H7 (cell line): ENCODE measurements around the gene MSI2. TPM values are rescaled to one million over a fixed set of nuclear protein-coding genes. Genes with fewer than 3 reads are reported as not detected.

Experiments used
- DNase-seq: peaks from one replicate; pipeline ENCODE4 v3.0.0; 2012
- H3K27me3 ChIP-seq: 2 replicates; pipeline ENCODE4 v1.6.0; 2011; ENCODE audit warnings: mild to moderate bottlenecking, low read length; ENCODE audit not compliant: control insufficient read depth, insufficient read depth
- H3K36me3 ChIP-seq: replicated peaks from 2 replicates; pipeline ENCODE4 v1.5.1; 2011; ENCODE audit warnings: low read length; ENCODE audit not compliant: control insufficient read depth, insufficient read depth
- H3K4me3 ChIP-seq: 2 replicates; pipeline ENCODE4 v1.5.1; 2011; ENCODE audit warnings: low read depth, mild to moderate bottlenecking, control low read depth, low read length, moderate library complexity; ENCODE audit not compliant: insufficient read depth
- total RNA-seq: library from RNA; depleted of rRNA; stranded (reverse); fragments of >200 nt; shearing (Covaris generic); gene quantifications from 2 replicates; pipeline ENCODE4 v1.2.3, GENCODE V29; 2014

MSI2 gene
- total RNA-seq, 1 experiment from 2014 or later, result 31.0 TPM

DNA sequence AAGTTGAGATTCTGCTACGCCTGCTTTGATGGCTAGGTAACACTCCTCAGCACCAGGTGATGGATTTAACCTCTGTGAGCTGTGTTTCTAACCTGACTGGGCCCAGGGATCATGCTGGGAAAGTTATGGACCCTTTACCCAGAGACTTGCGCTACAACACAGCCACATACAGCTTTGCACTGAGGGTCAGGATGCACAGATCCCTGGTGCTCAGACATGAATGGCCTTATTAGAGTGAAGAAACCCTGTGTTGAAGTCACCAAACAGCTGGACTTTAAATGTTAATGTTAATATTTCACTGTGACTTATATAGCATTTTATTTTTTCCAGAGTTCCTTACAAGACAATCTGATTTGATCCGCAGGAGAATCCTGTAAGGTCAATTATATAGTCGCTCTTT is 114.3 kb downstream of the MSI2 start:
- no peak overlapping the region for H3K4me3 ChIP-seq
- H3K36me3 ChIP-seq, result no peaks in the 10 kb centered on the region
- DNase-seq, result peak; percentile 27
- no peaks in the 10 kb centered on the region for H3K27me3 ChIP-seq

DNA sequence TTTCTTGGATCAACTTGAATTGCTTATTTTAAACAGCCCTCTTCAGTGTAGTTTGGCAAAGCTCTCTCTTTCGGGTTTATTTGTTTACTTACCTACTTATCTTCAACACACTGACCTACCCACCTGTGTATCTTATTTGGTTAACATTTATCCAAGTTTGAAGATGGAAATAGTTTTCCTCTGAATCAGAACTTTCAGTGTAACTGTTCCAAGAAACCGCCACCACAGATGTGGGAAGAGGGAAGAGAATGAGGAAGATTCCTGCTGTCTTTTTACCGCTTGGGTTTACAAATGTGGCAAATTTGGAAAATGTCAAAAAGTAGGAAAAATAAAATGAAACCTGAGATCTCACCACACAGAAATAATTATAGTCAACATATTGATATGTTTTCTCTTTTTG is 115.8 kb downstream of the MSI2 start:
- DNase-seq, result no peak
- no peak overlapping the region for H3K4me3 ChIP-seq
- H3K27me3 ChIP-seq, result no peaks in the 10 kb centered on the region
- H3K36me3 ChIP-seq, result no peaks in the 10 kb centered on the region

DNA sequence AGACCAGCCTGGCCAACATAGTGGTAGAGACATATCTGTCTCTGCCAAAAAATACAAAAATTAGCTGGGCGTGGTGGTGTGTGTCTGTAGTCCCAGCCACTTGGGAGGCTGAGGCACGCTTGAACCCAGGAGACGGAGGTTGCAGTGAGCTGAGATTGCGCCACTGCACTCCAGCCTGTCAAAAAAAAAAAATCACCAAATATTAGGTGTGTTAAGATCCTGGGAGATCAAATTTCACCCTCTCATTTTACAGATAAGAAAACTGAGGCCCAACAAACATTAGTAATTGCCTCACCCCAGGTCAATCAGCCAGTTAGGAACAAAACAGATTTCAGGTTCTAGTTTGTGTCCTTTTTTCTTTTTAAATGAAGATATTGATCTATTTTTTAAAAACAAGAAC is 116.7 kb downstream of the MSI2 start:
- DNase-seq, result no peak
- no peak overlapping the region for H3K4me3 ChIP-seq
- no peaks in the 10 kb centered on the region for H3K27me3 ChIP-seq
- no peaks in the 10 kb centered on the region for H3K36me3 ChIP-seq

DNA sequence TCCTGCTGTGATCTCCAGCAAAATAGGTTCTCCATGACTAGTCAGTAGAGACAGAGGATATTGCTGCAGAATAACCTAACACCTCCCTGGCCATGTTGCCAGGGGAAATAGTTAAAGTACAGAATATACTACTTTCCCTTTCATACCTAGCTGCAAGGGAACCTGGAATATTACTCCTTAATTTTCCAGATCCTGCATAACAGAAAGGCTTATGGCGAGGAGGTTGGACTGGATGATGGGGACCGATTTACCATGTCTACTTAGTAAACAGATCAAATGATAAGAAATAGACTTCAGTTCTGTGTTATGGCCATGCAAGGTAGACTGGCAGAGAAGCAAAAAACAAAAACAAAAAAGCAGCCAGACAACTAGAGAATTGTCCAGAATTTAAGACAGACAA is 117.4 kb downstream of the MSI2 start:
- Histone ChIP-seq H3K36me3 (no peaks in the 10 kb centered on the region), H3K4me3 (no peak overlapping the region), H3K27me3 (no peaks in the 10 kb centered on the region)
- DNase-seq, result no peak

DNA sequence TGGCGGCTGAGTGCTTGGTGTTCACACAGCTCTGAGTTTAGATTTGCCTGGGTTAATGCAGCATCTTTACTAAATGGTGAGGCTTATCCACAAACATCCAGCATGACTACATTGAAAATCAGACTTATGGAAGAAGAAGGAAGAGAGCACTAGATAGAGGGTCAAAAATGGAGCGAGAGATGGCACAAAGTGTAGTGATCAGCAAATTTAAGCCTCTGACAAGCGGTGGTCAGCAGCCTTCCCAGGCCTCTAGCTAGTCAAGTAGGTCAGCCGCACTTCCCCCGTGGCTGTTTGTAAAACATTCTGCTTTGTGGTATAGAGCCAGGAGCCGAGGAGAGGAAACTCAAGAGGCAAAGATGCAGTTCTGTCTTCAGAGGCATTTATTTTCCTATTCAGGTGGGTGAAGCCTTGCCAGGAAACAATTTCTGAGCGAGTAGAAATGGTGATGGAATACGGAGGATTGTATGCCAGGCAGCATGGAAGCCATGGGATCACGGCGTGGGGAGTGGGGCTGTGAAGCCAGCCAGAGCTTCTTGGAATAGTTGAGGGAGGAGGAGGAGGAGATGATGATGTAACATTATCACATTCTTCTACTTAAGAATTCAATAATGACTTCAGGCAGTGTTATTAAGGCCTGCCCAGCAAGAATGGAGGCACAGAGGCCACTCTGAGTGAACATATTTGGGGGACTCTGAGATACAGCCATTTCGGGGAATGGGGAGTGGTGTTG is 118.9 kb downstream of the MSI2 start:
- no peak for DNase-seq

DNA sequence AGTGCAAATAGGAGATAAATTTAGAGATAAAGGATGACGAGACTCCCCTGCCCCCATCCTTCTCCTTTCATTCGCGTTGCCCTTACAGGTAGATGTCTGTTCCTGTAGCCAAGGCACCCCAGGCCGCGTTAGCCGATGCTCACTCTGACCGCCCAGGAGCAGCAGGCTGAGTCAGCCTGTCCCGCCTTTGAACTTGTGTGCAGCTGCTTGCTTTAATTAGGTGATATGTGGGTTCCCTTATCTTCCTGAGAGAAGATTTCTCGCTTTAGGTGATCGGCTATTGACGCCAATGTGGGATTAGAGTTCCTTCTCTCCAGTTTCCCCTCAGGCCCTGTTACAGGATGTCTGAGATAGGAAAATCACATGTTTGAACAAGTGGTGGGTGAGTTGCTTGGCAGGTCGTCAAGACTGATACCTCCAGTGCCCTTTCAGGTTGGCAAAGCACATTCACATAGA is 119.5 kb downstream of the MSI2 start:
- DNase-seq, result no peak
- Histone ChIP-seq H3K36me3 (no peaks in the 10 kb centered on the region), H3K27me3 (no peaks in the 10 kb centered on the region), H3K4me3 (no peak overlapping the region)

More for the DNA sequence above, 118.9 kb downstream of the MSI2 start:
- no peaks in the 10 kb centered on the region for H3K27me3 ChIP-seq
- H3K36me3 ChIP-seq, result no peaks in the 10 kb centered on the region
- H3K4me3 ChIP-seq, result no peak overlapping the region

DNA sequence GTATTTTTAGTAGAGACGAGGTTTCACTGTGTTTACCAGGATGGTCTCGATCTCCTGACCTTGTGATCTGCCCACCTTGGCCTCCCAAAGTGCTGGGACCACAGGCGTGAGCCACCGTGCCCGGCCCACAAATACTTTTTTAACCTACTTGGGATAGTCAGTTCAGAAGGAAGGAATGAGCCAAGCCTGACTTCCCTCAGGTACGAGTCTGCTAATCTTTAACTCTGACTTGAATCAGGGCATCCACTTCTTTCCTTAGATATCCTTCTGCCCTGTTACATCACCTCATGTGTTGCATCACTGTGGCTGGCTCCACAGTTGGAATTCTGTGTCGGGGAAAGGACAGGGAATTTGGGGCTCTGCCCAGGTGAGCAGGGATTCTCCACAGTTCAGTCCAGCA is 120.8 kb downstream of the MSI2 start:
- no peak for DNase-seq
- no peaks in the 10 kb centered on the region for H3K36me3 ChIP-seq

DNA sequence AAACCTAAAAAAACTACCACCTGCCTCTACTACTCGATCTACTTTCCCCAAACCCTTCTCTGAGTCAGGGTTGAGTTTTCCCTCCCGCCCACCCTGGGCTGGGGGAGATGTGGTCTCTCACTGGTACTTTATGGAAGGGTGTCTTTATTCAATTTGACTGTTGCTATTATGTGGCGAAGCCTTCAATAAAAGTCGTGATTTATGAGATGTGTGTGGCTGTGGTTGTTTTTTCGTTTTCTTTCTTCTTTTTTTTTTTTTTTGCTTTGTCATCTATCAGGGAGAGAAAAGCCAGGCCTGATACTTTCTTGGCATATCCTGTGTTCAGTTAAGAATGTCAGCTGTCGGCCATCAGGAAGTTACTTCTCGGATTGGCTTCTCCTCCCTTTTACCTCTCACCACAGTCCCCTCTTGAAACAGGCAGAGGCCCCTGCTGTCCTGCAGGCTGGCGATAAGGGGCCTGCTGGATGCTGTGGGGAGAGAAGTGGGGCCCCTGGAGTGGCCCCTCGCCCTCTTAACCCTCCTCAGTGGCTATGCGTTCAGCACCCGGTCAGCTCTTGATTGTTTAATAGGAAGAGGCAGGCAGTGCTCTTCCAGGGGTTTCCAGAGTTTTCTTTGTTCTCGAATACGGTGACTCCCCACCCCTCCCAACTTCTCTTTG is 123.0 kb downstream of the MSI2 start:
- DNase-seq, result peak; percentile 66

More for the DNA sequence above, 120.8 kb downstream of the MSI2 start:
- Histone ChIP-seq H3K4me3 (no peak overlapping the region), H3K27me3 (no peaks in the 10 kb centered on the region)

DNA sequence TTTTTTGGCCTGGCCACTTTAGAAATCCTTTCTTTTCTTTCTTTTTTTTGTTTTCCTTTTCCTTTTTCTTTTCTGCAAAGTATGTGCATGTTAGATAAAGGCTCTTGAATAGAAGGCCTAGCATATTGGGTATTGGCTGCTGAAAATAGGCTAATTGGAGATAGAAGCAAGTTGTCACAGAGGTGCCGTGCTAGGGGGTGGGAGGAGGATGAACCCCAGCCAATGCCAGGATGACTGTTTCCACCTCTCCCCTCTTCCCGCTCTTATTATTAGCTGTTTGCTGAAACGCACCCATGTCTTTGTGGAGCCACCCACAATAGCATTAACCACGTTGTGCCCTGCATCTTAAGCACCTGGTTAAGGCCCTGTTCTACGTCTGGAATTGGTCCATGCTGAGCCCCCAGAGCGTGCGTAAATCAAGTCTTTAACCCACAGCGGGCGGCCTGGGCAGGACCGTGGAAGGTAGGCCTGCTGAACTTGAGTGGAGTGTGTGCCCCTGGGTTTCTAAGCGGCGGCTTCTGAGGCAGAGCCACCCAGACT is 123.6 kb downstream of the MSI2 start:
- no peaks in the 10 kb centered on the region for H3K36me3 ChIP-seq
- H3K27me3 ChIP-seq, result no peaks in the 10 kb centered on the region
- H3K4me3 ChIP-seq, result no peak overlapping the region
- DNase-seq, result no peak

More for the DNA sequence above, 123.0 kb downstream of the MSI2 start:
- no peaks in the 10 kb centered on the region for H3K27me3 ChIP-seq
- no peak overlapping the region for H3K4me3 ChIP-seq
- no peaks in the 10 kb centered on the region for H3K36me3 ChIP-seq

DNA sequence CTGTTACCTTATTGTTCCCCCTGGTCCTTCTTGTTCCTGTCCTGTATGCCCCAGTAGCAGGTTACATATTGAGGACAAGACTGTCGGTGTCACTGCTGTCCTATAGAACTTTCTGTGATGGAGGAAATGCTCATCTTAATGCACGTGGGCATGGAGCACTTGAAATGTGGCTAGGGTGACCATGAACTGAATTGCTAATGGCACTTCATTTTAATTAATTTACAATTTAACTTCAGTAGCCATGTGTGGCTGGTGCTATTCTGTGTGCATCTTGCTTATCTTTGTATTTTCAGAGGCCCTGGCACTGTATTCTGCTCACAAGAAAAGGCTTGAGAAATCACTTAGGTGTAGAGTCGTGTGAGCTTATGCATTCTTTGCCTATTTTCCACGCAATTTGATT is 125.2 kb downstream of the MSI2 start:
- Histone ChIP-seq H3K27me3 (no peaks in the 10 kb centered on the region), H3K36me3 (no peaks in the 10 kb centered on the region), H3K4me3 (no peak overlapping the region)
- DNase-seq, result no peak

DNA sequence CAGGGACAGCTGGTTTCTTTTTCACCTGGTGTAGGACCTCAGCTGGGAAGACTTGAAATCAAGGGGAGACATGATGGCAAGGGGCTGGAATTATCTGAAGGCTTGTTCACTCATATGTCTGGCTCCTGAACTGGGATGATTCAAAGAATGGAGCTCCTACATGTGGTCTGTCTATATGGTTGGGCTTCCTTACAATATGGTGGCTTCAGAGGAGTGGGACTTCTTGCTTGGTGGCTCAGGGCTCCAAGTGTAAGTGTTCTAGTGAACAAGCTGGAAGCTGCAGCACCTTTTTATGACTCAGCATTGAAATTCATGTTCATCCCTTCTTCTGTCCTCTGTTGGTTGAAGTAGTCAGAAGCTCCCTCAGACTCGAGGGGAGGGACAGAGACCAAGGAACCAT is 127.9 kb downstream of the MSI2 start:
- H3K27me3 ChIP-seq, result no peaks in the 10 kb centered on the region
- H3K4me3 ChIP-seq, result no peak overlapping the region
- DNase-seq, result no peak
- H3K36me3 ChIP-seq, result no peaks in the 10 kb centered on the region

DNA sequence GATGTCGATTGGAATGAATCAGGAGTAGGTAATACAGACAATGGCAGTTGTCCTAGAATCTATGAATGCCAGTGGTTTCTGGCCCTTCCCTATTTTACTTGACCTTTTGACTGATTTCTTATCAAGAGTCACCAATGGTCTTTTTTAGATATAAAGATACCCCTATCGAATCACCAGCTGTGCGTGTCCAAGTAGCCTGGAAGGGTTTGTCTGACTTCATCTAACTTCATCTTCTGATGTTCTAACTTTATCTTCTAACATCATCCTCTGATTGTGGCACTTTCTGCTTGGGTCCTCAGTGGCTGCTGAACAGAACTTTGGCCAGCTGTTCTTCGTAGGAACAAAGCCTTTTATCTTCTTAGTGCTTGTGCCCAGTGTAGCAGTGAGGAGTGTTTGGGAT is 129.7 kb downstream of the MSI2 start:
- H3K27me3 ChIP-seq, result no peaks in the 10 kb centered on the region
- H3K36me3 ChIP-seq, result no peaks in the 10 kb centered on the region
- DNase-seq, result no peak
- no peak overlapping the region for H3K4me3 ChIP-seq

DNA sequence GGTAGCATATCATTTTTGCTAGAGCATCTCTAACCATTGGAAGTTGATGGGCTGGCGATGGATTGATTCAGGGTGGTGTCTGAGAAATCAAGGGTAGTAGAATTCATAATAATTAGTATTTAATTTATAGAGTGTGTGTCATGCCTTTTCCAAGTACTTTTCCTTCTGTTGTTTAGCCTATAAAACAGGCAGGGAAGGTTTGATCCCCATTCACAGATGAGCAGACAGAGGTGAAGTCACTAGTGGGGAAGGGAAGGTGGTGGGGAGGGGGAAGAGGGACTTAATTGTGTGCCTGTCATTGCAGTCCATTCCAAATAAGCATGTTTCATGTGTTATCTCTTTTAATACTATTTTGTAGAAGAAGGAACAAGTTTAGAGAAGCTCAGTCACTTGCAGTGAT is 131.3 kb downstream of the MSI2 start:
- Histone ChIP-seq H3K4me3 (no peak overlapping the region), H3K36me3 (no peaks in the 10 kb centered on the region), H3K27me3 (no peaks in the 10 kb centered on the region)
- no peak for DNase-seq

DNA sequence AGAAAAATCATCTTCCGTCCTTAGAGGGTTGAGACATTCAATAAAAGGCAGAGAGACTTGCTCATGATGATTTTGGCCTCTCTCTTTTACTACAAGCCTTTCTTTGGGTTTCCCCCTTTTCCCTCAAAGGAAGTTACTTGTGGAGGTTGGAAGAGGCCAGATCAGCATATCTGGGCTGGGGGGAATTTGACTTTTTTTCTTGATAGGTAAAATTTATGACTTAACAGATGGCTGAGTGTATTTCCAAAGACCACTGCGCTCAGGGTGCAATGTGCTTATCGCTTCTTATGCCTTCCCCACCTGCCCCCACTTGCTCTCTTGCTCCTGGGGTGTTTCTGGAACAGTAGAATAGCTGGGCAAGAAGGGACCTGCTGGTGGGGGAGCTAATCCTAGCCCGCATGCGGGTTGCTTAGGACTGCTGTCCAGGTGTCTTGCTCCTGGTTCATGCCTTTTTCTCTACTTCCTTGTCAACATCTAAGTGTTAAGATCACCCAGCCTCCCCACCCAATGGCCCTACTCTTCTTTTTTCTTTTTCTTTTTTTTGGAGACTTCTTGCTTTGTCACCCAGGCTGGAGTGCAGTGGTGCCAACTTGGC is 131.9 kb downstream of the MSI2 start:
- DNase-seq, result no peak
- Histone ChIP-seq H3K4me3 (no peak overlapping the region), H3K27me3 (no peaks in the 10 kb centered on the region)

DNA sequence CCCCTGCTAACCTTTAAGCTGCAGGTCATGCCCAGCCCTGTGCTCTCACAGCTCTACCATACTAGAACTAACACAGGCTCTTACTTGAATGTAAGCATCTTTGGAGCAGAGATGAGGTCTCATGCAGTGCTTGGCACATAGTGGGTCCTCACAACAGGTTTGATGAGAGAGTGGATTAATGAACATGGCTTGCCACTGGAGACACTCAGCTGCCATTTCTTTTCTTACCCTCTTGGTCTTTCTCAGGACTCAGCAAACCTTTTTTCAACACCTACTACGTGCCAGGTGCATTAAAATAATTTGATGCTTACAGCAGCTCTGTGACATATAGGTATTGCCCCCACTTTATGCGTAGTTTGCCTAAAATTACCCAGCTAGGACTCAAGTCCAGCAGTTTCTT is 133.2 kb downstream of the MSI2 start:
- Histone ChIP-seq H3K4me3 (no peak overlapping the region), H3K27me3 (no peaks in the 10 kb centered on the region), H3K36me3 (no peaks in the 10 kb centered on the region)
- DNase-seq, result no peak

More for the DNA sequence above, 131.9 kb downstream of the MSI2 start:
- H3K36me3 ChIP-seq, result no peaks in the 10 kb centered on the region
